ENCODE measurements around the gene C2CD3. TPM values are rescaled to one million over a fixed set of nuclear protein-coding genes. Genes with fewer than 3 reads are reported as not detected.

C2CD3 gene
- total and polyA plus RNA-seq, 9 of the 15 experiments (the other 6 are each of a cell fraction or from before 2014, with no cell fraction given): 4.4 to 20.2 (median 15.4) TPM

GRCh38 chr11:74011360-74012073 lies 159.3 kb downstream of the C2CD3 start (continued):
- TF ChIP-seq, protein P1, sequence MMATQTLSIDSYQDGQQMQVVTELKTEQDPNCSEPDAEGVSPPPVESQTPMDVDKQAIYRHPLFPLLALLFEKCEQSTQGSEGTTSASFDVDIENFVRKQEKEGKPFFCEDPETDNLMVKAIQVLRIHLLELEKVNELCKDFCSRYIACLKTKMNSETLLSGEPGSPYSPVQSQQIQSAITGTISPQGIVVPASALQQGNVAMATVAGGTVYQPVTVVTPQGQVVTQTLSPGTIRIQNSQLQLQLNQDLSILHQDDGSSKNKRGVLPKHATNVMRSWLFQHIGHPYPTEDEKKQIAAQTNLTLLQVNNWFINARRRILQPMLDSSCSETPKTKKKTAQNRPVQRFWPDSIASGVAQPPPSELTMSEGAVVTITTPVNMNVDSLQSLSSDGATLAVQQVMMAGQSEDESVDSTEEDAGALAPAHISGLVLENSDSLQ (IDR thresholded peaks at IDR 0.05): peak; percentile 79
- TF ChIP-seq, protein P2, sequence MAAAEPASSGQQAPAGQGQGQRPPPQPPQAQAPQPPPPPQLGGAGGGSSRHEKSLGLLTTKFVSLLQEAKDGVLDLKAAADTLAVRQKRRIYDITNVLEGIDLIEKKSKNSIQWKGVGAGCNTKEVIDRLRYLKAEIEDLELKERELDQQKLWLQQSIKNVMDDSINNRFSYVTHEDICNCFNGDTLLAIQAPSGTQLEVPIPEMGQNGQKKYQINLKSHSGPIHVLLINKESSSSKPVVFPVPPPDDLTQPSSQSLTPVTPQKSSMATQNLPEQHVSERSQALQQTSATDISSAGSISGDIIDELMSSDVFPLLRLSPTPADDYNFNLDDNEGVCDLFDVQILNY (CRISPR knock-in tag; IDR thresholded peaks at IDR 0.05): peak; percentile 64; the same call in 1 of the 2 replicates
- TF ChIP-seq, protein P3, sequence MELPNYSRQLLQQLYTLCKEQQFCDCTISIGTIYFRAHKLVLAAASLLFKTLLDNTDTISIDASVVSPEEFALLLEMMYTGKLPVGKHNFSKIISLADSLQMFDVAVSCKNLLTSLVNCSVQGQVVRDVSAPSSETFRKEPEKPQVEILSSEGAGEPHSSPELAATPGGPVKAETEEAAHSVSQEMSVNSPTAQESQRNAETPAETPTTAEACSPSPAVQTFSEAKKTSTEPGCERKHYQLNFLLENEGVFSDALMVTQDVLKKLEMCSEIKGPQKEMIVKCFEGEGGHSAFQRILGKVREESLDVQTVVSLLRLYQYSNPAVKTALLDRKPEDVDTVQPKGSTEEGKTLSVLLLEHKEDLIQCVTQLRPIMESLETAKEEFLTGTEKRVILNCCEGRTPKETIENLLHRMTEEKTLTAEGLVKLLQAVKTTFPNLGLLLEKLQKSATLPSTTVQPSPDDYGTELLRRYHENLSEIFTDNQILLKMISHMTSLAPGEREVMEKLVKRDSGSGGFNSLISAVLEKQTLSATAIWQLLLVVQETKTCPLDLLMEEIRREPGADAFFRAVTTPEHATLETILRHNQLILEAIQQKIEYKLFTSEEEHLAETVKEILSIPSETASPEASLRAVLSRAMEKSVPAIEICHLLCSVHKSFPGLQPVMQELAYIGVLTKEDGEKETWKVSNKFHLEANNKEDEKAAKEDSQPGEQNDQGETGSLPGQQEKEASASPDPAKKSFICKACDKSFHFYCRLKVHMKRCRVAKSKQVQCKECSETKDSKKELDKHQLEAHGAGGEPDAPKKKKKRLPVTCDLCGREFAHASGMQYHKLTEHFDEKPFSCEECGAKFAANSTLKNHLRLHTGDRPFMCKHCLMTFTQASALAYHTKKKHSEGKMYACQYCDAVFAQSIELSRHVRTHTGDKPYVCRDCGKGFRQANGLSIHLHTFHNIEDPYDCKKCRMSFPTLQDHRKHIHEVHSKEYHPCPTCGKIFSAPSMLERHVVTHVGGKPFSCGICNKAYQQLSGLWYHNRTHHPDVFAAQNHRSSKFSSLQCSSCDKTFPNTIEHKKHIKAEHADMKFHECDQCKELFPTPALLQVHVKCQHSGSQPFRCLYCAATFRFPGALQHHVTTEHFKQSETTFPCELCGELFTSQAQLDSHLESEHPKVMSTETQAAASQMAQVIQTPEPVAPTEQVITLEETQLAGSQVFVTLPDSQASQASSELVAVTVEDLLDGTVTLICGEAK (IDR thresholded peaks at IDR 0.05): no peak
- TF ChIP-seq, protein P3 (CRISPR knock-in tag; IDR thresholded peaks at IDR 0.05): no peak
- TF ChIP-seq ZNF146 (CRISPR knock-in tag; IDR thresholded peaks at IDR 0.05; ENCODE audit: unreplicated experiment) (no peak), POLR2H (tag; IDR thresholded peaks at IDR 0.05; ENCODE audit: low read depth) (no peak), ZNF184 (CRISPR knock-in tag; IDR thresholded peaks at IDR 0.05) (no peak), ZNF699 (CRISPR knock-in tag; IDR thresholded peaks at IDR 0.05; ENCODE audit: insufficient replicate concordance) (no peak), RAD51 (IDR thresholded peaks at IDR 0.05; ENCODE audit: borderline replicate concordance, low read depth) (peak; percentile 51; the same call in 1 of the 2 replicates), MAFF (IDR thresholded peaks at IDR 0.05; ENCODE audit: low read length) (no peak), ZNF696 (CRISPR knock-in tag; conservative IDR thresholded peaks at IDR 0.05) (no peak), CBFA2T3 (IDR thresholded peaks at IDR 0.05) (peak; percentile 99), CC2D1A (IDR thresholded peaks at IDR 0.05) (peak; percentile 95), HIVEP1 (CRISPR knock-in tag; IDR thresholded peaks at IDR 0.05) (peak; percentile 84), POLR3G (IDR thresholded peaks at IDR 0.05; ENCODE audit: extremely low read depth, insufficient read length, insufficient replicate concordance) (no peak), ZNF174 (CRISPR knock-in tag; IDR thresholded peaks at IDR 0.05) (no peak), EZH2 (IDR thresholded peaks at IDR 0.05; ENCODE audit: borderline replicate concordance, low read depth, low read length) (no peak), IFI16 (CRISPR knock-in tag; IDR thresholded peaks at IDR 0.05) (peak; percentile 85), XRCC3 (IDR thresholded peaks at IDR 0.05) (no peak), ZNF3 (CRISPR knock-in tag; IDR thresholded peaks at IDR 0.05) (no peak)
